ENCODE results near the gene FAM240B. TPM values are rescaled to one million over a fixed set of nuclear protein-coding genes. Genes with fewer than 3 reads are reported as not detected.

The FAM240B gene
- total and polyA plus RNA-seq, 4 experiments from 2014 or later = not detected

DNA sequence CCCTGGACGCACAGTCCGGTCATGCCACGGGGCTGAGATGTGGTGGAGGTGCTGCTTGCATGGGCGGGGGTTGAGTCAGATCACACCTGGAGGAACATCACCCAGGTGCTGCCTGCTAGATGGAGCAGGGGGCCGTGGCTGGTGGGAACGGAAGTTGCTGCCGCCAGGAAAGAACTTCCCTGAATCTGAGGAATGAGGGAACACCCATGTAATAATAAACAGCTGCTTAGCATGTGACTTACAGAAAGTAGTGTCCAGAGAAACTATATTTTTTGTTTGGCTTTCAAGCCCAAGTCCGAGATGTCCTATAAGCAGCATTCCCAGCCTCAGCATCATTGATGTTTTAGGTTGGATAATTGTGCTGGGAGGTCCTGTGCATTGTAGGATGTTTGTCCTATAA is 27.1 kb upstream of the FAM240B start:
- no peak overlapping the region for H3K27ac ChIP-seq (ENCODE audit: low read depth, low read length)
- no peaks in the 10 kb centered on the region for H3K9me3 ChIP-seq (ENCODE audit: control insufficient read depth in 1 of 2, low read length in 2 of 2)
- no peaks in the 10 kb centered on the region for H3K4me1 ChIP-seq (ENCODE audit: insufficient read depth, low read length)
- Mint-ChIP-seq H3K27me3 (peaks cover 6 to 8% of the 10 kb centered on the region in 2 donors), H3K36me3 (no peaks in the 10 kb centered on the region), H3K27ac (no peak overlapping the region), H3K4me3 (no peak overlapping the region), H3K9me3 (peaks cover 0 to 2% (median 0%) of the 10 kb centered on the region in 8 donors), H3K4me1 (no peaks in the 10 kb centered on the region)
- H3K4me3 ChIP-seq (ENCODE audit: low read length in 2 of 2) = no peak overlapping the region
- CTCF ChIA-PET (ENCODE audit: partially characterized antibody) = no interaction called here
- POLR2A ChIA-PET (ENCODE audit: partially characterized antibody) = no interaction called here
- intact Hi-C loops (cut with micrococcal nuclease) = no loop called here
- no peak for DNase-seq
- H3K36me3 ChIP-seq (ENCODE audit: insufficient read depth, low read length) = no peaks in the 10 kb centered on the region
- H3K27me3 ChIP-seq (ENCODE audit: insufficient read depth, low read length) = no peaks in the 10 kb centered on the region

DNA sequence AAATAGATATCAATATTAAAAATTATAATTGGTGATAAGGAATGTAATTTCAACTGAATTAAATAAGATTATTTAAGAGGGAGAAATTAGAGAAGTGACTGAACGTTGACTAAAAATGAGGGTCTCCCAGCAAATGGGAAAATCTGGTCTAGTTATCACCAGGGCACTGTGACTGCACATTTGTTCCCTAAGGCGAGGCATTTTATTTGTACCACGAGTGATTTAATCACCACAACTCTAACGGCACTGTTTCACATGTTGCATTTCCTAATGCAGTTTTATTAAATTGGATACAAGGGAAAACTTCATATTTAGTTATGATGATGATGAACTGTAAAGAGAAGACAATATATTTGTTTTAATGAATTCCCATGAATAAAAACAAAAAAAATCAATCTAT is 26.4 kb upstream of the FAM240B start:
- Histone ChIP-seq H3K4me1 (ENCODE audit: insufficient read depth, low read length) (no peaks in the 10 kb centered on the region), H3K36me3 (ENCODE audit: insufficient read depth, low read length) (no peaks in the 10 kb centered on the region), H3K27ac (ENCODE audit: low read depth, low read length) (no peak overlapping the region), H3K9me3 (ENCODE audit: control insufficient read depth in 1 of 2, low read length in 2 of 2) (no peaks in the 10 kb centered on the region), H3K4me3 (ENCODE audit: low read length in 2 of 2) (no peak overlapping the region), H3K27me3 (ENCODE audit: insufficient read depth, low read length) (no peaks in the 10 kb centered on the region)
- Mint-ChIP-seq H3K4me3 (no peak overlapping the region), H3K9me3 (peaks cover 0 to 2% (median 0%) of the 10 kb centered on the region in 8 donors), H3K4me1 (no peaks in the 10 kb centered on the region), H3K36me3 (no peaks in the 10 kb centered on the region), H3K27ac (no peak overlapping the region), H3K27me3 (peaks cover 6 to 8% of the 10 kb centered on the region in 2 donors)
- ChIA-PET POLR2A (ENCODE audit: partially characterized antibody) (no interaction called here), CTCF (ENCODE audit: partially characterized antibody) (no interaction called here)
- DNase-seq = no peak
- intact Hi-C loops (cut with micrococcal nuclease) = no loop called here

DNA sequence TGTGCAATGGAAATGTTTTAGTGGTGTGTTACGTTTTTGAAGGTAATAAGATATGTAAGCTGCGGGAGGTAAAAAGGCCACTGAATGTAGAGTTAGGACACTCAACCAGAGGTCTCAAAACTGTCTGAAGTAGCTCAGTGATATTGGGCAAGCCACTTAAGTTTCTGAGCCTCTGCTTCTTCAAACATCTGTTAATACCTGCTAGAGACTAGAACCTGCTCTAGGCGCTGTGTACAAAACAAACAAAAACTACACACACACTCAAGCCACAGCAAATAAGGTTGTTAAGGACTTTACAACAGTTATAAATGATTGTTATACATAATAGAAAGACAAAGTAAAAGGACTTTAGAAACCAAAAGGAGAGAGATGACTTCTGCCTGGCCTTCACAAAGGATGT is 24.6 kb upstream of the FAM240B start:
- H3K27ac ChIP-seq (ENCODE audit: low read depth, low read length) = no peak overlapping the region
- CTCF ChIA-PET (ENCODE audit: partially characterized antibody) = interaction anchor here (1.5 kb wide), 1 partner anchor 10 kb away, joined by 4 read pairs; no protein-coding TSS in a partner anchor

DNA sequence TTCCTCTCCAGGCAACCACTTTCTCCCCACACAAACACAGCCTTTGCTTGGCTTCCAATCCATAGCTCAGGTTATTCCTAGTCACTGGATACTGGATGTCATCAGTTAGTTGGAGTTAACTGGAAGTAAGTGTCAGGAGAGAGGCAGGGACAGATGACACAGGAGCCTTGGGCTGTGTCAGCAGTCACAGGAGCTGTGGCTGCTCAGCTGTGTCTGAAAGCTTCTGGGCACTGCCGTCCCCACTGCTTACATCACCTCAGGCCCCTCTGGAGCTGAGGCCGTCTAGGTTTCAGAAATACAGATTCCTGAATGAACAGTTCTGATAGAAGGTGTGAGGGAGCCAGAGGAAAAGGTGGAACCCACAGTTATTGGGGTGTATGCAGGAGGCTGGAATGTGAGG is 17.3 kb upstream of the FAM240B start:
- POLR2A ChIA-PET (ENCODE audit: partially characterized antibody) = no interaction called here
- intact Hi-C loops (cut with micrococcal nuclease) = no loop called here
- peaks cover 8 to 9% of the 10 kb centered on the region in 2 donors for H3K27me3 Mint-ChIP-seq
- H3K36me3 Mint-ChIP-seq = no peaks in the 10 kb centered on the region
- CTCF ChIA-PET (ENCODE audit: partially characterized antibody) = no interaction called here
- H3K4me1 Mint-ChIP-seq = no peaks in the 10 kb centered on the region
- no peak overlapping the region for H3K27ac ChIP-seq (ENCODE audit: low read depth, low read length)
- no peaks in the 10 kb centered on the region for H3K36me3 ChIP-seq (ENCODE audit: insufficient read depth, low read length)
- no peak overlapping the region for H3K4me3 ChIP-seq (ENCODE audit: low read length in 2 of 2)
- DNase-seq = no peak
- no peak overlapping the region for H3K27ac Mint-ChIP-seq
- no peaks in the 10 kb centered on the region for H3K27me3 ChIP-seq (ENCODE audit: insufficient read depth, low read length)
- H3K9me3 Mint-ChIP-seq = no peaks in the 10 kb centered on the region
- H3K4me1 ChIP-seq (ENCODE audit: insufficient read depth, low read length) = no peaks in the 10 kb centered on the region
- no peak overlapping the region for H3K4me3 Mint-ChIP-seq
- no peaks in the 10 kb centered on the region for H3K9me3 ChIP-seq (ENCODE audit: control insufficient read depth in 1 of 2, low read length in 2 of 2)

More for the DNA sequence above, 24.6 kb upstream of the FAM240B start:
- no peaks in the 10 kb centered on the region for H3K36me3 Mint-ChIP-seq
- intact Hi-C loops (cut with micrococcal nuclease) = no loop called here
- POLR2A ChIA-PET (ENCODE audit: partially characterized antibody) = no interaction called here
- Histone ChIP-seq H3K4me1 (ENCODE audit: insufficient read depth, low read length) (no peaks in the 10 kb centered on the region), H3K27me3 (ENCODE audit: insufficient read depth, low read length) (no peaks in the 10 kb centered on the region), H3K9me3 (ENCODE audit: control insufficient read depth in 1 of 2, low read length in 2 of 2) (no peaks in the 10 kb centered on the region), H3K4me3 (ENCODE audit: low read length in 2 of 2) (no peak overlapping the region), H3K36me3 (ENCODE audit: insufficient read depth, low read length) (no peaks in the 10 kb centered on the region)
- peaks cover 9 to 10% of the 10 kb centered on the region in 2 donors for H3K27me3 Mint-ChIP-seq
- no peak for DNase-seq
- H3K9me3 Mint-ChIP-seq = peaks cover 0 to 2% (median 0%) of the 10 kb centered on the region in 8 donors
- H3K4me1 Mint-ChIP-seq = no peaks in the 10 kb centered on the region
- no peak overlapping the region for H3K27ac Mint-ChIP-seq
- H3K4me3 Mint-ChIP-seq = no peak overlapping the region

DNA sequence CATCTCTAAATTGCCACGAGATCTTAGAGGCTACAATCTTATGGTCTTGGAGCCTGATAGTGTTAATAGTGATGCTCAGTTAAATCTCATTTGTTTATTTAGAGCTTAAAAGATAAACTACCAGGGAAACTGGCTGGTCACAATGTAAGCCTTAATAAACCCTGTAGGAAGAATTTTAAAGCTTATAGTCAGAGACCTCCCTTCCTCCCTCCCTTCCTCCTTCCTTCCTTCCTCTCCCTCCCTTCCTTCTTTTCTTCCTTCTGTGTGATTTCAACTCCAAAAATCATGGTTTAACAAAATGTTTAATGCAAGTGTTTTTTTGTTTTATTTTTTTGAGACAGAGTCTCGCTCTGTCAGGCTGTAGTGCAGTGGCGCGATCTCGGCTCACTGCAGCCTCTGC is 14.9 kb upstream of the FAM240B start:
- ChIA-PET POLR2A (ENCODE audit: partially characterized antibody) (no interaction called here), CTCF (ENCODE audit: partially characterized antibody) (interaction anchor here (0.7 kb wide), 1 partner anchor 9 kb away, joined by 4 read pairs; no protein-coding TSS in a partner anchor)
- Mint-ChIP-seq H3K9me3 (peaks cover 0 to 2% (median 0%) of the 10 kb centered on the region in 8 donors), H3K27ac (no peak overlapping the region), H3K4me3 (no peak overlapping the region), H3K4me1 (no peaks in the 10 kb centered on the region), H3K27me3 (peaks cover 5 to 6% of the 10 kb centered on the region in 2 donors), H3K36me3 (no peaks in the 10 kb centered on the region)
- no peak overlapping the region for H3K4me3 ChIP-seq (ENCODE audit: low read length in 2 of 2)
- H3K9me3 ChIP-seq (ENCODE audit: control insufficient read depth in 1 of 2, low read length in 2 of 2) = no peaks in the 10 kb centered on the region
- intact Hi-C loops (cut with micrococcal nuclease) = no loop called here
- H3K27ac ChIP-seq (ENCODE audit: low read depth, low read length) = no peak overlapping the region
- no peak for DNase-seq
- no peaks in the 10 kb centered on the region for H3K4me1 ChIP-seq (ENCODE audit: insufficient read depth, low read length)
- H3K27me3 ChIP-seq (ENCODE audit: insufficient read depth, low read length) = no peaks in the 10 kb centered on the region
- H3K36me3 ChIP-seq (ENCODE audit: insufficient read depth, low read length) = no peaks in the 10 kb centered on the region

DNA sequence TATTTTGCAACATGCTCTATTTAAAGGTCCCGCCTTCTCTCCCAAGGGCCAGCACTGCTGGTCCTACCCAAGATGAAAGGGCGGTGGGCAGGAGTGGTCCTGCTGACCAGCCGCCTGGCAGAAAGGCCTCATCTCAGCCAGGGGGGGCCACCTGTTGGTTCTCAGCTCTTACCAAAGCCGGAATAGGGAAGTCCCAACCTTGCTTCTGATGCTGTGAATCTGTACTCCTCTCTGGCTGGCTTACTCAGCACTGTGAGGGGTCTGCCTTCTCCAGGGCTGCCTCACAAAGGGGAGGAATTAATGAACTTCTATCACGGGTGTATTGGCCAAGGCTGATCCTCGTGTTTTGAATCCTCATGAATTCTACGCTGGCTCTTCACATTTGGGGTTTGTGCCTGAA is 13.6 kb upstream of the FAM240B start:
- intact Hi-C loops (cut with micrococcal nuclease) = no loop called here
- Histone ChIP-seq H3K36me3 (ENCODE audit: insufficient read depth, low read length) (no peaks in the 10 kb centered on the region), H3K4me3 (ENCODE audit: low read length in 2 of 2) (no peak overlapping the region), H3K9me3 (ENCODE audit: control insufficient read depth in 1 of 2, low read length in 2 of 2) (no peaks in the 10 kb centered on the region), H3K4me1 (ENCODE audit: insufficient read depth, low read length) (no peaks in the 10 kb centered on the region), H3K27me3 (ENCODE audit: insufficient read depth, low read length) (no peaks in the 10 kb centered on the region), H3K27ac (ENCODE audit: low read depth, low read length) (no peak overlapping the region)
- no peaks in the 10 kb centered on the region for H3K36me3 Mint-ChIP-seq
- H3K4me3 Mint-ChIP-seq = no peak overlapping the region
- ChIA-PET CTCF (ENCODE audit: partially characterized antibody) (no interaction called here), POLR2A (ENCODE audit: partially characterized antibody) (no interaction called here)
- no peak for DNase-seq
- H3K4me1 Mint-ChIP-seq = no peaks in the 10 kb centered on the region
- peaks cover 4 to 6% of the 10 kb centered on the region in 2 donors for H3K27me3 Mint-ChIP-seq
- H3K27ac Mint-ChIP-seq = no peak overlapping the region
- H3K9me3 Mint-ChIP-seq = peaks cover 0 to 4% (median 0%) of the 10 kb centered on the region in 8 donors

DNA sequence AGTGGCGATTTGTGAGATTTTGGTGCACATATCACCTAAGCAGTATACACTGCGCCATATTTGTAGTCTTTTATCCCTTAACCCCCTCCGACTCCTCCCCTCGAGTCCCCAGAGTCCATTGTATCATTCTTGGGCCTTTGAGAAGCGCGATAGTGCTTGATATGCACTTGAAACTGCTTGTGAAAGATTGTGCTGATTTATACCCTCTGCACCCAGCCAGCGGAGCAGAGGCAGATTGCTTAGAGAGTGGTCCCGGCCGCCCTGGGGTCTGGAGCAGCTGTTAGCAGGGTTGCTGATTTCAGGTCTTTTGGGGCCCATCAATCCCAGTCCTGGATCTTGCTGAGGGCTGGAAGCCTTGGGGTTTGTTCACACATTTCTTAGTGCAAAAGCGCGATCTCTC is 13.0 kb upstream of the FAM240B start:
- H3K4me1 Mint-ChIP-seq = no peaks in the 10 kb centered on the region
- intact Hi-C loops (cut with micrococcal nuclease) = no loop called here
- no peaks in the 10 kb centered on the region for H3K9me3 ChIP-seq (ENCODE audit: control insufficient read depth in 1 of 2, low read length in 2 of 2)
- no peak for DNase-seq
- no peak overlapping the region for H3K4me3 ChIP-seq (ENCODE audit: low read length in 2 of 2)
- H3K36me3 ChIP-seq (ENCODE audit: insufficient read depth, low read length) = no peaks in the 10 kb centered on the region
- H3K27me3 Mint-ChIP-seq = peaks cover 3 to 4% of the 10 kb centered on the region in 2 donors
- CTCF ChIA-PET (ENCODE audit: partially characterized antibody) = no interaction called here
- no peak overlapping the region for H3K27ac ChIP-seq (ENCODE audit: low read depth, low read length)
- H3K27ac Mint-ChIP-seq = no peak overlapping the region
- H3K36me3 Mint-ChIP-seq = no peaks in the 10 kb centered on the region
- POLR2A ChIA-PET (ENCODE audit: partially characterized antibody) = no interaction called here
- H3K9me3 Mint-ChIP-seq = peaks cover 0 to 4% (median 0%) of the 10 kb centered on the region in 8 donors
- H3K4me3 Mint-ChIP-seq = no peak overlapping the region
- no peaks in the 10 kb centered on the region for H3K4me1 ChIP-seq (ENCODE audit: insufficient read depth, low read length)
- H3K27me3 ChIP-seq (ENCODE audit: insufficient read depth, low read length) = no peaks in the 10 kb centered on the region

DNA sequence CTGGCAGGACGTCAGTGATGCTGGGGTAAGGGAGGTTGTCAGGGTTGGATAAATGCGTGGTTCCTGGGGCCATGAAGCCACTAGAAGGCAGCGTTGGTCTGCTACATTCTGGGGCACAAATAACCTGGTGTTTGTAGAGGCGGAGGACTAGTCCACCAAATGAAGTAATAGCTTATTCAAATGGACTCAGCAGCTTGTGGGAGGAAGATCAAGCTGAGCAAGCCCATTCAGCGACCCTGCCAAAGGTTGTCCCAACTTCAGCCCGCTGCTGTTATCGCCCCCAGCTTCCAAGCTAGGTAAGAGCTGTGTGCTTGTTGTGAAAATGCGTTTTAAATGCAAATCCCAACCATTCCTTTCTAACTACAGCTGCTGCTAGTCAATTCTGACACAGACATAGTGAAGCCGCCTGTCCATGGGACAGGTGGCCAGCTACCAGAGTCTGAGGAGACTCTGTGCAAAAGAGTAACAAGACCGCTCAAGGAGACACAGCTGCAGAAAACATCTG is 7.6 kb upstream of the FAM240B start:
- H3K27ac Mint-ChIP-seq = no peak overlapping the region
- H3K27ac ChIP-seq (ENCODE audit: low read depth, low read length) = no peak overlapping the region
- no peak overlapping the region for H3K4me3 Mint-ChIP-seq
- peaks cover 2 to 6% of the 10 kb centered on the region in 2 donors for H3K27me3 Mint-ChIP-seq
- no peak overlapping the region for H3K4me3 ChIP-seq (ENCODE audit: low read length in 2 of 2)
- H3K4me1 ChIP-seq (ENCODE audit: insufficient read depth, low read length) = no peaks in the 10 kb centered on the region
- ChIA-PET CTCF (ENCODE audit: partially characterized antibody) (no interaction called here), POLR2A (ENCODE audit: partially characterized antibody) (no interaction called here)
- peaks cover 0 to 4% (median 0%) of the 10 kb centered on the region in 8 donors for H3K9me3 Mint-ChIP-seq
- intact Hi-C loops (cut with micrococcal nuclease) = no loop called here
- H3K4me1 Mint-ChIP-seq = no peaks in the 10 kb centered on the region
- H3K36me3 Mint-ChIP-seq = no peaks in the 10 kb centered on the region
- no peak for DNase-seq
- no peaks in the 10 kb centered on the region for H3K36me3 ChIP-seq (ENCODE audit: insufficient read depth, low read length)
- no peaks in the 10 kb centered on the region for H3K27me3 ChIP-seq (ENCODE audit: insufficient read depth, low read length)
- H3K9me3 ChIP-seq (ENCODE audit: control insufficient read depth in 1 of 2, low read length in 2 of 2) = no peaks in the 10 kb centered on the region

Measured in CD4-positive, alpha-beta memory T cell (primary cell).